Keratinocyte (primary cell): ENCODE data around the gene ADAT2.

Source experiments
- CTCF ChIP-seq, 3 experiments: IDR thresholded peaks in 1 of 3; conservative IDR thresholded peaks in 1 of 3; optimal IDR thresholded peaks in 1 of 3; 2 replicates in 2 of 3; 3 replicates in 1 of 3; pipeline versions ENCODE3 to v1.5.1; 2011; ENCODE audit warnings: low read length in 3 of 3, mild to moderate bottlenecking in 3 of 3, moderate library complexity in 2 of 3, control low read depth in 1 of 3, inconsistent platforms in 1 of 3; ENCODE audit not compliant: insufficient read depth in 2 of 3; ENCODE audit errors: extremely low read depth in 1 of 3
- EZH2 ChIP-seq: IDR thresholded peaks from one replicate; pipeline ENCODE4 v1.6.1; 2012; ENCODE audit warnings: inconsistent platforms, mild to moderate bottlenecking, low read length, moderate library complexity

GRCh38 chr6:143419526-143419925 lies 31.0 kb downstream of the ADAT2 start:
- TF ChIP-seq CTCF (optimal IDR thresholded peaks at IDR 0.05 in 1 of 3, IDR thresholded peaks at IDR 0.05 in 1 of 3, conservative IDR thresholded peaks at IDR 0.05 in 1 of 3; ENCODE audit: extremely low read depth in 1 of 3, insufficient read depth in 2 of 3, low read length in 3 of 3) (no peak), EZH2 (no peak)
